ENCODE measurements around the gene FZR1. TPM values are rescaled to one million over a fixed set of nuclear protein-coding genes. Genes with fewer than 3 reads are reported as not detected.

FZR1 gene
- total and polyA plus RNA-seq, 7 donors: 12.8 to 25.8 (median 24.3) TPM

DNA sequence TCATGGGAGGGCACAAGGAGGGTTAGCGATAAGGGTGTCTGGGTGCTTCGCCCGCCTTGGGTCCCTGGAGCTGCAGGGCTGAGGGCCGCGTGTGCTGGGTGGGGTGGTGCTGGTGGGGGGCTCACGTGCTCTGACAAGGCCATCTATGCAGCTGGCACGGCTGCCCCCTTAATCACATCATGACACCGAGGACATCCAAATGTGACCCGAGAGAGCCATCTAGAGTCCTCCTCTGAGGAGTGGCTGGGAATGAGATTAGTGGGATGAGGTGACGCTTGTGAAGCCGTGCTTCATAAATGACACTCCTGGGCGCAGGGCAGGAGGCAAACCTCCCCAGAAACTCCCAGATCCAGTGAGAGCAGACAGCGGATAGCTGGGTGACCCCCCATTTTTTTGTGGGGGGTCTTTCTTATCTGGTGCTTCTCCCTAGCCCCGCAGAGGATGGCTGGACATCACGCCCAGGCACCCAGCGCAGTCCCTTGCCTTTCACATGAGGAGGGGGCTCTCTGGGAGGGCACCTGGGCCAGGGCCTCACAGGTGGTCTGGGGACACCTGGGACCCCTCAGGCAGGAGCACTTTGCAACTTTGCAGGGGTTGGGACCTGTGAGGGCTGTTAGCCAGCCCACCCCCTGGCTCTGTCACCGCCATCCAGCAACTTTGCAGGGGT is 6.6 kb downstream of the FZR1 start:
- Histone ChIP-seq H3K9me3 (no peaks in the 10 kb centered on the region), H3K4me1 (peaks cover 23% of the 10 kb centered on the region), H3K27me3 (ENCODE audit: insufficient read depth in 3 of 3, low read length in 2 of 3) (no peaks in the 10 kb centered on the region), H3K27ac (no peak overlapping the region), H3K36me3 (ENCODE audit: insufficient read depth in 1 of 2, low read depth in 1 of 2) (peaks cover 0 to 17% of the 10 kb centered on the region in 2 donors), H3K4me3 (no peak overlapping the region)
- no peak for ATAC-seq
- DNase-seq: no peak
- TF ChIP-seq, protein P1, sequence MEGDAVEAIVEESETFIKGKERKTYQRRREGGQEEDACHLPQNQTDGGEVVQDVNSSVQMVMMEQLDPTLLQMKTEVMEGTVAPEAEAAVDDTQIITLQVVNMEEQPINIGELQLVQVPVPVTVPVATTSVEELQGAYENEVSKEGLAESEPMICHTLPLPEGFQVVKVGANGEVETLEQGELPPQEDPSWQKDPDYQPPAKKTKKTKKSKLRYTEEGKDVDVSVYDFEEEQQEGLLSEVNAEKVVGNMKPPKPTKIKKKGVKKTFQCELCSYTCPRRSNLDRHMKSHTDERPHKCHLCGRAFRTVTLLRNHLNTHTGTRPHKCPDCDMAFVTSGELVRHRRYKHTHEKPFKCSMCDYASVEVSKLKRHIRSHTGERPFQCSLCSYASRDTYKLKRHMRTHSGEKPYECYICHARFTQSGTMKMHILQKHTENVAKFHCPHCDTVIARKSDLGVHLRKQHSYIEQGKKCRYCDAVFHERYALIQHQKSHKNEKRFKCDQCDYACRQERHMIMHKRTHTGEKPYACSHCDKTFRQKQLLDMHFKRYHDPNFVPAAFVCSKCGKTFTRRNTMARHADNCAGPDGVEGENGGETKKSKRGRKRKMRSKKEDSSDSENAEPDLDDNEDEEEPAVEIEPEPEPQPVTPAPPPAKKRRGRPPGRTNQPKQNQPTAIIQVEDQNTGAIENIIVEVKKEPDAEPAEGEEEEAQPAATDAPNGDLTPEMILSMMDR (IDR thresholded peaks at IDR 0.05): no peak
- intact Hi-C loops (cut with DNase I): no loop called here
- WGBS, 3 donors: 85 to 89% (median 87%) methylated on average over 17 of the region's 17 CpGs

DNA sequence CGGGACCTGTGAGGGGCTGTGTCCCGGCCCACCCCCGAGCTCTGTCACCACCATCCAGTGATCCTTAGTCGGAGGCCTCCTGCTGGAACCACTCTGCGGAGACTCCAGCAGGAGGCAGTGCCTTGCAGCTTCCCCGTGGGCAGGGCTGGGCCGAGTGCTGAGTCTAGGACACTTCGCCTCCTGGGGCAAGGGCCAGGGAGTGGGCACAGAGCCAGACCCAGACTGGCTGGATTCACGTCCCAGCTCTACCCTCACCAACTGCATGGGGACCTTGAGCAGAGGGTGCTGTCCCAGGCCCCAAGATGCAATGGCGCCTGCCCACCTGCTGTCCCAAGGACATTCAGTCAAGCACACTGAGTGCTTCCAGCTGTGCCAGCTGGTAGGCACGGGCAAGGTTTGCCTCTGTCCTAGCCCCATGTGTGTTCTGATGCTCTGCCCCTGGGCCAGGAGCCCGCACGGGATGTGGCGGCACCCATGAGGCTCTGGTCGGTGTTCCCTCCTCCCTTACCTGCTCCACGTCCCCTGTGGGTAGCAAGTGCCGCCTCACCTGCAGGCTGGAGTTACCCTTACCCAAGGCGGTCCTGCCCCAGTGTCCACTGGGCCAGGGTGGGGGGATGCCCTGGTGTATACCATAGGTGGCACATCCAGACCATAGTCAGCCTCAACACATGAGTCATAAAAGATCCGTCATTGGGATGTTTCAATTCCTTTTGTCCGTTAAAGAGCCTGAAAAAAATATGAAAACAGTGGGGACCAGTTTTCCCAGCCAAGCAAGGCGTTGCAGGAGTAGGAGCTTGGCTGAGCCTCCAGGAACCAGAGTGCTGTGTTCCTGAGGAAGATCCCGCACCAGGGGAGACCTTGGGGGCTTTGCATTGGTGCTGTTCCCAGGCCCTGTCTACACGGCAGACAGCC is 7.4 kb downstream of the FZR1 start:
- Histone ChIP-seq H3K4me3 (no peak overlapping the region), H3K27ac (no peak overlapping the region), H3K4me1 (peaks cover 23% of the 10 kb centered on the region), H3K27me3 (ENCODE audit: insufficient read depth in 3 of 3, low read length in 2 of 3) (no peaks in the 10 kb centered on the region), H3K9me3 (no peaks in the 10 kb centered on the region), H3K36me3 (ENCODE audit: insufficient read depth in 1 of 2, low read depth in 1 of 2) (peaks cover 0 to 17% of the 10 kb centered on the region in 2 donors)
- WGBS, 3 donors: 73% methylated on average over 23 of the region's 23 CpGs
- TF ChIP-seq, protein P1 (IDR thresholded peaks at IDR 0.05): no peak
- ATAC-seq (peak in 2 of 4 donors; percentile 22 to 31), DNase-seq (no peak)
- intact Hi-C loops (cut with DNase I): no loop called here

DNA sequence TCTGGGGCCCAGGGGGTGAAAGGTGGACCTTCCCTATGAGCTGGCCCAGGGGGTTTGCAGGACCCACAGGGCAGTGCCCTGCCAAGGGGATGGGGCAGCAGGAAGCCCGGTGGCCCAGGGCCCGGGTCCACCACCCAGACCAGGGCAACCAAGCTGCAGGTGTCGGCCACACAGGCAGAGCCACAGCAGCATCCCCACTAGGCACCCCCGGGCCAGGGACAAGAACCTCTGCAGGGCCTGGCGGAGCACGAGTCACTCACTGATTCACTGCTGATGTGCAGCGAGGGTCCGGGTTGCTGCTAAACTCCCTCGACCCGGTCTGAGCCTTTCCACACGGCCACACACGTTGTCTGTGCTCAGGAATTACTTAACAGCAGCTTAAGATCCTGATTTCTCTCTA is 8.8 kb downstream of the FZR1 start:
- 85% methylated on average over 12 of the region's 12 CpGs for WGBS, 3 donors
- ATAC-seq (no peak), DNase-seq (no peak)
- intact Hi-C loops (cut with DNase I): no loop called here
- peaks cover 23% of the 10 kb centered on the region for H3K4me1 ChIP-seq
- H3K27me3 ChIP-seq (ENCODE audit: insufficient read depth in 3 of 3, low read length in 2 of 3): no peaks in the 10 kb centered on the region
- no peak overlapping the region for H3K4me3 ChIP-seq
- peaks cover 0 to 16% of the 10 kb centered on the region in 2 donors for H3K36me3 ChIP-seq (ENCODE audit: insufficient read depth in 1 of 2, low read depth in 1 of 2)
- no peaks in the 10 kb centered on the region for H3K9me3 ChIP-seq
- TF ChIP-seq, protein P1 (IDR thresholded peaks at IDR 0.05): no peak
- H3K27ac ChIP-seq: no peak overlapping the region

- TF ChIP-seq, protein P1 (IDR thresholded peaks at IDR 0.05): no peak
- peak overlapping the region; percentile 58 for H3K27ac ChIP-seq
- peaks cover 23% of the 10 kb centered on the region for H3K4me1 ChIP-seq
- 61 to 71% (median 67%) methylated on average over 15 of the region's 15 CpGs for WGBS, 3 donors
- H3K36me3 ChIP-seq (ENCODE audit: insufficient read depth in 1 of 2, low read depth in 1 of 2): peaks cover 0 to 9% of the 10 kb centered on the region in 2 donors
- H3K9me3 ChIP-seq: no peaks in the 10 kb centered on the region
- no peak for ATAC-seq
- no peaks in the 10 kb centered on the region for H3K27me3 ChIP-seq (ENCODE audit: insufficient read depth in 3 of 3, low read length in 2 of 3)
- intact Hi-C loops (cut with DNase I): no loop called here
- no peak overlapping the region for H3K4me3 ChIP-seq
- DNase-seq: no peak
Measured at GRCh38 chr19:3515891-3516422, 9.8 kb downstream of the FZR1 start.
